Endothelial cell of umbilical vein (primary cell): Measurements from ENCODE around the gene MINDY4B. TPM values are rescaled to one million over a fixed set of nuclear protein-coding genes. Genes with fewer than 3 reads are reported as not detected.

Experiments used
- BruUV-seq: library from RNA; stranded (reverse); fragments of 400-500 nt; replicated peaks from 2 replicates; lab custom pipeline; 2021; lab: Mats Ljungman, UMichigan
- CTCF ChIA-PET: fragments of 300-600, 350-600 bp; sonication (Branson Sonifier 250); formaldehyde crosslinking; loops from one replicate; lab custom pipeline; 2021; ENCODE audit warnings: antibody characterized with exemption, inconsistent platforms; lab: Charles Lee
- POLR2A ChIA-PET: fragments of 300-600, 350-600 bp; sonication (Branson Sonifier 250); formaldehyde crosslinking; loops from one replicate; lab custom pipeline; 2021; ENCODE audit warnings: antibody characterized with exemption, inconsistent platforms; lab: Charles Lee
- DNase-seq: peaks from one replicate; pipeline ENCODE4 v3.0.0-alpha.2; 2011; ENCODE audit warnings: low read depth, low spot score
- FAIRE-seq: peaks from 2 replicates; lab custom pipeline; 2011; peaks lifted over from hg19 to GRCh38; lab: Jason Lieb, UNC
- H2AFZ ChIP-seq: 2 replicates; pipeline ENCODE4 v1.6.0; 2012; ENCODE audit warnings: low read depth, low read length, control low read depth, inconsistent platforms
- H3K27ac ChIP-seq: 2 replicates; pipeline ENCODE4 v1.5.1; 2011; ENCODE audit warnings: low read depth, mild to moderate bottlenecking, control low read depth, low read length, moderate library complexity; ENCODE audit not compliant: insufficient read depth
- H3K27me3 ChIP-seq, 2 experiments: 2 replicates each; pipeline versions ENCODE4 v1.6.0 to v1.6.1; 2011; ENCODE audit warnings: low read length in 2 of 2, mixed read lengths in 1 of 2; ENCODE audit not compliant: control insufficient read depth in 2 of 2, insufficient read depth in 2 of 2
- H3K36me3 ChIP-seq, 2 experiments: 2 replicates in 1 of 2; 3 replicates in 1 of 2; pipeline ENCODE4 v1.5.1; 2011; ENCODE audit warnings: low read length in 2 of 2, mild to moderate bottlenecking in 1 of 2, moderate library complexity in 1 of 2; ENCODE audit not compliant: control insufficient read depth in 2 of 2, insufficient read depth in 2 of 2; ENCODE audit errors: extremely low read depth in 1 of 2
- H3K4me1 ChIP-seq: 3 replicates; pipeline ENCODE4 v1.5.1; 2011; ENCODE audit warnings: mild to moderate bottlenecking, low read length; ENCODE audit not compliant: control insufficient read depth, insufficient read depth; ENCODE audit errors: extremely low read depth
- H3K4me2 ChIP-seq: 2 replicates; pipeline ENCODE4 v1.6.1; 2011; ENCODE audit warnings: low read length, control low read depth, mixed read lengths; ENCODE audit not compliant: insufficient read depth
- H3K4me3 ChIP-seq, 3 experiments: fragments of 200-600 bp in 1 of 3; sonication (generic), shearing (Covaris generic) in 1 of 3; replicated peaks in 1 of 3; 2 replicates each; pipeline ENCODE4 v1.5.1; 2011 to 2016; ENCODE audit warnings: control low read depth in 3 of 3, low read length in 3 of 3, mild to moderate bottlenecking in 2 of 3, inconsistent platforms in 1 of 3, low read depth in 1 of 3, moderate library complexity in 1 of 3; ENCODE audit not compliant: insufficient read depth in 1 of 3
- H3K79me2 ChIP-seq: 2 replicates; pipeline ENCODE4 v1.6.0; 2012; ENCODE audit warnings: low read length, inconsistent platforms; ENCODE audit not compliant: control insufficient read depth, insufficient read depth
- H3K9ac ChIP-seq: replicated peaks from 2 replicates; pipeline ENCODE3; 2011; ENCODE audit warnings: low read length, control low read depth; ENCODE audit not compliant: insufficient read depth; ENCODE audit errors: extremely low read depth
- H3K9me1 ChIP-seq: replicated peaks from 3 replicates; pipeline ENCODE4 v1.6.0; 2011; ENCODE audit warnings: mild to moderate bottlenecking, low read length; ENCODE audit not compliant: control insufficient read depth, insufficient read depth; ENCODE audit errors: extremely low read depth
- H3K9me3 ChIP-seq: replicated peaks from 2 replicates; pipeline ENCODE4 v1.5.1; 2012; ENCODE audit warnings: low read length, inconsistent platforms; ENCODE audit not compliant: control insufficient read depth, insufficient read depth
- H4K20me1 ChIP-seq: replicated peaks from 2 replicates; pipeline ENCODE3; 2011; ENCODE audit warnings: mild to moderate bottlenecking, low read length; ENCODE audit not compliant: control insufficient read depth, insufficient read depth; ENCODE audit errors: extremely low read depth
- CTCF ChIP-seq, 2 donors: IDR thresholded peaks; 1 replicate in 1 of 2; 2 replicates in 1 of 2; pipeline ENCODE4 v1.5.1; 2011; ENCODE audit warnings: low read length in 2 of 2, mild to moderate bottlenecking in 2 of 2, moderate library complexity in 2 of 2, control low read depth in 1 of 2, inconsistent platforms in 1 of 2, low read depth in 1 of 2; ENCODE audit not compliant: insufficient read depth in 1 of 2; ENCODE audit errors: extremely low read depth in 1 of 2
- EZH2 ChIP-seq: IDR thresholded peaks from 2 replicates; pipeline ENCODE4 v1.6.1; 2012; ENCODE audit warnings: borderline replicate concordance, low read depth, mild to moderate bottlenecking, moderate library complexity, low read length, inconsistent platforms; ENCODE audit not compliant: severe bottlenecking
- FOS ChIP-seq: IDR thresholded peaks from 2 replicates; pipeline ENCODE4 v1.6.1; 2011; ENCODE audit warnings: mild to moderate bottlenecking, low read length, moderate library complexity, borderline replicate concordance; ENCODE audit not compliant: insufficient read depth
- JUN ChIP-seq: IDR thresholded peaks from 2 replicates; pipeline ENCODE4 v1.6.1; 2011; ENCODE audit warnings: borderline replicate concordance, low read depth; ENCODE audit not compliant: insufficient read length, insufficient read depth
- MAX ChIP-seq: IDR thresholded peaks from 2 replicates; pipeline ENCODE4 v1.6.1; 2011; ENCODE audit not compliant: insufficient read depth, insufficient read length
- MYC ChIP-seq: IDR thresholded peaks from one replicate; pipeline ENCODE4 v1.6.1; 2011; ENCODE audit warnings: mild to moderate bottlenecking, low read depth, low read length
- POLR2A ChIP-seq: IDR thresholded peaks from 2 replicates; pipeline ENCODE4 v1.6.1; 2012; ENCODE audit warnings: low read depth, mild to moderate bottlenecking, control low read depth, low read length
- POLR2AphosphoS5 ChIP-seq: IDR thresholded peaks from 2 replicates; pipeline ENCODE4 v1.6.1; 2012; ENCODE audit warnings: low read depth, mild to moderate bottlenecking, control low read depth, low read length, moderate library complexity; ENCODE audit not compliant: insufficient read depth
- dilution Hi-C: fragments of 300-500 bp; cut with MboI; formaldehyde crosslinking; loops from one replicate; pipeline ENCODE4 v1.15.0; 2019; ENCODE audit warnings: low sequenced_read_pairs; ENCODE audit not compliant: extremely low pct_ligation_motif_present
- intact Hi-C: fragments of 100-400 bp; cut with micrococcal nuclease; formaldehyde crosslinking; loops from one replicate; pipeline ENCODE4 v1.10.0; 2022
- polyA plus RNA-seq, 4 experiments: library from polyadenylated mRNA; depleted of rRNA in 3 of 4; stranded (reverse) in 3 of 4; unstranded in 1 of 4; fragments of >200 nt; gene quantifications; 2 replicates each; pipeline versions ENCODE4 v1.2.1 to v1.2.3, GENCODE V29; 2011 to 2012; ENCODE audit warnings: missing spikeins in 1 of 4
- total RNA-seq: library from RNA; stranded (reverse); gene quantifications from 2 replicates; pipeline ENCODE4 v1.2.3, GENCODE V29; 2021

The MINDY4B gene
- total and polyA plus RNA-seq, 2 donors (not counting 3 experiments of a cell fraction or from before 2014, with no cell fraction given) = not detected

GRCh38 chr3:150844484-150844883 lies 60.8 kb downstream of the MINDY4B start:
- no peak for DNase-seq
- H3K4me2 ChIP-seq = no peak overlapping the region
- no peak for TF ChIP-seq EZH2
- TF ChIP-seq MYC = no peak
- TF ChIP-seq MAX = no peak
- TF ChIP-seq POLR2AphosphoS5 = no peak
- TF ChIP-seq CTCF (IDR thresholded peaks at IDR 0.05; ENCODE audit: extremely low read depth in 1 of 2, insufficient read depth in 1 of 2, low read depth in 1 of 2, low read length in 2 of 2) = no peak
- TF ChIP-seq JUN = no peak
- TF ChIP-seq FOS = no peak
- no peak for TF ChIP-seq POLR2A
- FAIRE-seq = no peak
- H3K9me3 ChIP-seq = no peaks in the 10 kb centered on the region
- H3K9me1 ChIP-seq = no peaks in the 10 kb centered on the region
- no peak overlapping the region for H2AFZ ChIP-seq
- H3K4me1 ChIP-seq = no peaks in the 10 kb centered on the region
- H3K27me3 ChIP-seq = peaks cover 0 to 10% of the 10 kb centered on the region in 2 experiments
- no peaks in the 10 kb centered on the region for H3K36me3 ChIP-seq
- no TSS peak for BruUV-seq
- dilution Hi-C loops = no loop called here
- CTCF ChIA-PET = no interaction called here
- H3K9ac ChIP-seq = no peak overlapping the region
- H4K20me1 ChIP-seq = no peaks in the 10 kb centered on the region
- H3K27ac ChIP-seq = no peak overlapping the region
- intact Hi-C loops = no loop called here
- H3K4me3 ChIP-seq = no peak overlapping the region
- H3K79me2 ChIP-seq = no peaks in the 10 kb centered on the region
- POLR2A ChIA-PET = no interaction called here
